C4-2B (cell line): ENCODE results near the gene BSG.
A peak's percentile ranks its signal among the peaks of the same experiment; 100 is the strongest.

Experiments used
- H3K27ac ChIP-seq: fragments of 450-650 bp; 2 replicates; pipeline ENCODE4 v1.5.1; 2017
- ZFX ChIP-seq: fragments of 450-650 bp; IDR thresholded peaks from 2 replicates; pipeline ENCODE4 v1.6.1; 2017
- TF ChIP-seq, protein P1 (sequence below): fragments of 450-650 bp; conservative IDR thresholded peaks from 2 replicates; pipeline ENCODE4 v1.5.1; 2017; ENCODE audit warnings: mild to moderate bottlenecking

The BSG gene

DNA sequence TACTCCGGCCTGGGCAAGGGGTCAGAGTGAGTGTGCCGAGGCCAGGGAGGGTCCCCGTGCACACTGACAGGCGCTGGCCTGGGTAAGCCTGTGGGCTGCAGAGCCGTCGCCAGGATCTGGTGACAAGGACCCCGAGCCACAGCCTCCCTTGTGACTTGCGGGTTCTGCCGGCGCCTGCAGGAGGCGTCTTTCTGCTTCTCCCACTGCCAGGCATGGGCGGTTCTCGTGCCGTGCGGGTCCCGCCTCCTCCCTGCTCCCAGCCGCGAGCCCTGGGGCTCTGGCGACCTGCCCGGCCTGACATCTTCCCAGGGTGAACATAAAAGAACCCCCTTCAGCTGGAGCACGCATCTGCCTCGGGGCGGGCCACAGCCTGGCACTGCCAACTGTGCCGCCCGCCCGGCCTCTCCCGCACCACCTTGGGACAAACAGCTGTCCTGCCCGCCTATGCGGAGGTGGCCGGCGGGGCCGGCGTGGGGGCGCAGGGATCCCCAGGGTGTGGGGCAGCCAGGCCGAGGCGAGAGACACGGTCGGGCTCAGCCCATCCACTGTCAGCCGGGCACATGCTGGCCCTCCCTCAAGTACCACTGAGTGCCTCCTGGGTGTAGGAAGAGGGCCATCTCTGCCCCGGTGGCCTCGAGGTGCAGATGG, 15.8 kb downstream of the BSG start:
- H3K27ac ChIP-seq = no peak overlapping the region
- TF ChIP-seq, protein P1, sequence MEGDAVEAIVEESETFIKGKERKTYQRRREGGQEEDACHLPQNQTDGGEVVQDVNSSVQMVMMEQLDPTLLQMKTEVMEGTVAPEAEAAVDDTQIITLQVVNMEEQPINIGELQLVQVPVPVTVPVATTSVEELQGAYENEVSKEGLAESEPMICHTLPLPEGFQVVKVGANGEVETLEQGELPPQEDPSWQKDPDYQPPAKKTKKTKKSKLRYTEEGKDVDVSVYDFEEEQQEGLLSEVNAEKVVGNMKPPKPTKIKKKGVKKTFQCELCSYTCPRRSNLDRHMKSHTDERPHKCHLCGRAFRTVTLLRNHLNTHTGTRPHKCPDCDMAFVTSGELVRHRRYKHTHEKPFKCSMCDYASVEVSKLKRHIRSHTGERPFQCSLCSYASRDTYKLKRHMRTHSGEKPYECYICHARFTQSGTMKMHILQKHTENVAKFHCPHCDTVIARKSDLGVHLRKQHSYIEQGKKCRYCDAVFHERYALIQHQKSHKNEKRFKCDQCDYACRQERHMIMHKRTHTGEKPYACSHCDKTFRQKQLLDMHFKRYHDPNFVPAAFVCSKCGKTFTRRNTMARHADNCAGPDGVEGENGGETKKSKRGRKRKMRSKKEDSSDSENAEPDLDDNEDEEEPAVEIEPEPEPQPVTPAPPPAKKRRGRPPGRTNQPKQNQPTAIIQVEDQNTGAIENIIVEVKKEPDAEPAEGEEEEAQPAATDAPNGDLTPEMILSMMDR = peak; percentile 84
- TF ChIP-seq ZFX = no peak

DNA sequence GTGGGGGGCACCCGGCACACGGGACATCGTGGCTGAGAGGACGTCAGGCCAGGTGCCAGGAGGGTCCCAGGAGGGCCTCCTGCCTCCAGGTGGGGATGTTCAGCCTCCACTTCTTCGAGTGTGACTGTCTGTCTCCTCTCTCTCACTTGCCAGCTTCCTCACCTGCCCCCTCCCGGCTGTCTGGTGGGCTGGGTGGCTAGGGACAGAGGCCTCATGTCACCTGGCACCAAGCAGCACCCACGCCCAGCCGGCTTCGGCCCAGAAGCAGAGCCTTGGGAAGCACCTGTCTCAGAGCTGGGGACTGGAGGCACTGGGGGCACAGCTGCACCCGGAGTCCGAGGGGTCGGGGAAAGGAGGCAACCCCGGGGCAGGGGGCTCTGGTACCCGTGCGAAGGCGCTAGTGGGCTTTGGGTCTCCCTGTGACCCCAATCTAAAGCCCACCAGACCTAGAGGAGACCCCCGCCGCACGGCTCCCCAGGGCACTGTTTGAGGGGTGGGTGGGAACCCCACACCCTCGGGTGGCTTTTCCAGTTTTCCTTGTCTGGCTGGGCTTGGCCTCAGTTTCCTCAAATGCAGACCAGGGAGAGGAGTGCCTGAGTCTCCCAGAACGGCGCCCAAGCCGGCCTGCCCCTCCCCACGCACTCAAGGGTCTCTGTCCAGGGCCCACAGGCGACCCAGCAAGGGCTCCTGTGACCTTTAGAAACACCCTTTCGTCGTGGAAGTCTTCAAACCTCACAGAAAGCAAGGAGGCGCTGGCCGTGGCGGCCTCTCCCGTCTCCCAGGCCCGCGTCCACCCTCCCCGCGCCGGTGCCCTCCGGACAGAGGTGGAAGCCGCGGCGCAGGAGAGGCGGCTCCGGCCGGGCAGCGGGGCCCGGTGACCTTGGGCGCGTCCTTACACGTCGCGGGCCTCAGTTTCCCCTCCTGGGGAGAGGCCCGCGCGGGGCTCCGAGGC, 16.6 kb downstream of the BSG start:
- no peak overlapping the region for H3K27ac ChIP-seq
- TF ChIP-seq, protein P1 = no peak
- TF ChIP-seq ZFX = no peak

DNA sequence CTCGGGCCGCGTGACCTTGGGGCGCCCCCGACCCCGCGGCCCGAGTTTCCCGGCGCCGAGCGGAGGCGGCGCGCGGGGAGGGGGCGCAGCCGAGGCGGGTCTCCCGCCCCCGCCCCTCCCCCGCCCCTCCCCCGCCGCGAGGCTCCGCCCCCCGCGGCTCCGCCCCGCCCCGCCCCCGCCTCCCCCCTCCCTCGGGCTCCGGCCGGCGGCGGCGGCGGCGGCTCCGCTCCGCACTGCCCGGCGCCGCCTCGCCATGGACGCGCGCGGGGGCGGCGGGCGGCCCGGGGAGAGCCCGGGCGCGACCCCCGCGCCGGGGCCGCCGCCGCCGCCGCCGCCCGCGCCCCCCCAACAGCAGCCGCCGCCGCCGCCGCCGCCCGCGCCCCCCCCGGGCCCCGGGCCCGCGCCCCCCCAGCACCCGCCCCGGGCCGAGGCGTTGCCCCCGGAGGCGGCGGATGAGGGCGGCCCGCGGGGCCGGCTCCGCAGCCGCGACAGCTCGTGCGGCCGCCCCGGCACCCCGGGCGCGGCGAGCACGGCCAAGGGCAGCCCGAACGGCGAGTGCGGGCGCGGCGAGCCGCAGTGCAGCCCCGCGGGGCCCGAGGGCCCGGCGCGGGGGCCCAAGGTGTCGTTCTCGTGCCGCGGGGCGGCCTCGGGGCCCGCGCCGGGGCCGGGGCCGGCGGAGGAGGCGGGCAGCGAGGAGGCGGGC, 17.4 kb downstream of the BSG start, which contains the start of gene HCN2:
TSS of gene HCN2 (plus strand) at position 189 of the 703 bp plus-strand sequence. CDS start at position 254, 65 bp downstream.
- TF ChIP-seq, protein P1 = no peak
- no peak for TF ChIP-seq ZFX
- H3K27ac ChIP-seq = no peak within 1 kb of the TSS

DNA sequence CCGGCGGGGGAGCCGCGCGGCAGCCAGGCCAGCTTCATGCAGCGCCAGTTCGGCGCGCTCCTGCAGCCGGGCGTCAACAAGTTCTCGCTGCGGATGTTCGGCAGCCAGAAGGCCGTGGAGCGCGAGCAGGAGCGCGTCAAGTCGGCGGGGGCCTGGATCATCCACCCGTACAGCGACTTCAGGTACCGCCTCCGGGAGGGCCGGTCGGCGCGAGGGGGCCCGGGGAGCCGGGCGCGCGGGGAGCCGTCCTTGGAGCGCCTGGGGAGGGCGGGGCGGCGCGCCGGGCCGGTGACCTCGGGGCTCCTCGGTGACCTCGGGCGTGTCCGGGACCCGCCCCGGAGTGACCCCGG, 18.0 kb downstream of the BSG start:
- H3K27ac ChIP-seq = no peak overlapping the region

DNA sequence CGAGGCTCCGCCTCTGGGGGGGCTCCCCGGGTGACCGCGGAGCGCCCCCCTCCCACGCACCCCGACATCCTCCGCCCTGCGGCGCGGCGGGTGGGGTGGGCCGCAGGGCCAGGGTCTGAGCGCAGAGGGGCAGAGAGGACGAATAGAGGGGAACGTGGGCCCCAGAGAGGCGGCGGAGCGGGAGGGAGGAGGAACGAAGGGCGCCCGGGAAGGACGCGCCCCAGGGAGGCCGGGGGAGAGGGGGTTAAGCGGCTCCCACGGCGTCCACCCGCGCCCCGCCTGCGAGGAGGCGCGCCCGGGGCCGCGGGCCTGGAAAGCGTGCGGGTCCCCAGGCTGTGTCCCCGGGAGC, 18.3 kb downstream of the BSG start:
- TF ChIP-seq ZFX = no peak
- TF ChIP-seq, protein P1 = no peak
- H3K27ac ChIP-seq = no peak overlapping the region

More for the DNA sequence above, 18.0 kb downstream of the BSG start:
- TF ChIP-seq, protein P1 = no peak
- no peak for TF ChIP-seq ZFX

DNA sequence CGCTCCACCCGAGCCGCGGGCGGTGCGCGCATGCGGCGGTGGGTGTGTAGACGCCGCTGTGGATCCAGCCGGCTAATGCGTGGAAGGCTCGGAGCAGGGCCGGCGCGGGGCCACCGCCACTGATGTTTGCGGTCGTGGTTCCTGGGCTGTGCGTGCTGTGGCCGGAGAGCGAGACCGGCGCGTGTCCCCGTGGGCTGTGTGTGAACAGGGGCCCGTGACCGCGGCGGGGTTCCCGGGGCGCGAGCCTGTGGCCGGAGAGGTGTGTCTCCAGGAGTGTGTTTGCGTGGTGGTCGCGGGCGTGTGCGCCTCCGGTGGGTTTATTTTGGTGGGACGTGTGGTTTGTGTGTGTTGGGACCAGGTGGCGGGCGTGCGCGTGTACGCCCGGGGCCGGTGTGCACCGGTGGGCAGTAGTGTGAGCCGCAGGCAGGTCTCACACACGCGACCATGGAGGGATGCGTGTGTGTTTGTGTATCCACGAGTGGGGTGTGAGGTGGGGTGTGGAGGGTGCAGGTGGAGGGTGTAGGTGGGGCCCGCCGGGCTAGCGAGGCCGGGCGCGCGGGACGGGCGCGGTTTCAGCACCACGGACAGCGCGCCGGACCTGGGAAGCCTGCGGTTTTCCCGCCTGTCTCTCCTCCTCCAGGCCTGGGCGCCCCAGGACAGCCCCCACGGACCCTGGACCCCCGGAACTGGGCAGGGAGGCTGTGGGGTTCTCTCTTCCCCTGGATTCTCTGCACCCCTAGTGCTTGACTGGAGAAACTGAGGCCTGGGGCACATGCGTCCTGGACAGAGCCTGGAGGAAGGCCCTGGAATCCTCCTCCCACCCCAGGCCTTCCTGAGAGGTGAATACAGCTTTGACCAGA, 18.9 kb downstream of the BSG start:
- no peak for TF ChIP-seq ZFX
- TF ChIP-seq, protein P1 = no peak

More for the DNA sequence above, 18.9 kb downstream of the BSG start:
- no peak overlapping the region for H3K27ac ChIP-seq
